ENCODE data around the gene RAD51B.

- TF ChIP-seq CTCF (optimal IDR thresholded peaks at IDR 0.05 in 1 of 3, IDR thresholded peaks at IDR 0.05 in 1 of 3, conservative IDR thresholded peaks at IDR 0.05 in 1 of 3; ENCODE audit: extremely low read depth in 1 of 3, insufficient read depth in 2 of 3, low read length in 3 of 3) (no peak), EZH2 (IDR thresholded peaks at IDR 0.05; ENCODE audit: low read length) (no peak)
Observed at GRCh38 chr14:68665131-68665530, 845.6 kb downstream of the RAD51B start.

Measured in keratinocyte (primary cell).